Stromal cell of bone marrow (primary cell): ENCODE data around the gene SLC2A9.

Experiments
- DNase-seq: peaks from one replicate; pipeline ENCODE4 v3.0.0-alpha.2; 2012; ENCODE audit warnings: low read depth

The SLC2A9 gene

DNA sequence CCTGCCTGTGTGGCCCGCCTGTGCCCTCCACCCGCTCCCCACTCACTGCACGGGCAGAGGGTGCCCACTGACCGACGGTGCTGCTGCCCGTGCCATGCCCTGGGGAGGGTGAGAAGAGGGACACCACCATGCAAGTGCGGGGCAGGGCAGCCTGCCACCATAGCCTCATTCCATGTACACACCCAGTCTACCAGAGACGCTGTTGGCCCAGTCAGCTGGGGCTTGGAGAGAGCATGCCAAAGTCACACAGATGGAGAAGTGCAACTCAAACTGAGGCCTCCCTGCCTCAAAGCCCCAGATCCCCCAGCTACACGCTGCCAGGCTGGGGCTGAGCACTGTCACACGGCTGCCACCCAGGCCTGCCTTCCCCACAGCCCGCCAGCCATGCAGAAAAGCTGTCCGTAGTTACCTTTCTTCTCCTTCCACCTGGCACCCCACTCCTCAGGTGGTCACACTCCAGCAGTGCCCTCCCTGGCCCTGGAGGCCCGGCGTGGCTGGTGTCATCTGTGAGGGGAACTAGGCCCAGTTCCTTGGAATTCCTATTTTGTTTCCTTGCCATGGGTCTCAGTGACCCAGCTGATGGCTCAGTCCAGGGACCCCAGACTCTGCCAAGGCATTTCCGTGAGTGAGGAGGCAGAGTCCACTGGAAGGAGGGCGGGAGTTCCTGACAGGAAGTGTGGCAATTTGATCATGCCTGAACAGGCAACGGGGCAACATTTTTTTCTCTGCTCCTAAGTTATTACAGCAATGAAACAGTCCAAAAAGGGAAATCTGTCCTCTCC, at the start of gene SLC2A9:
TSS of gene SLC2A9 (minus strand) at position 627 of the 782 bp plus-strand sequence. CDS start at position 559, 68 bp downstream.
- DNase-seq, result no peak

DNA sequence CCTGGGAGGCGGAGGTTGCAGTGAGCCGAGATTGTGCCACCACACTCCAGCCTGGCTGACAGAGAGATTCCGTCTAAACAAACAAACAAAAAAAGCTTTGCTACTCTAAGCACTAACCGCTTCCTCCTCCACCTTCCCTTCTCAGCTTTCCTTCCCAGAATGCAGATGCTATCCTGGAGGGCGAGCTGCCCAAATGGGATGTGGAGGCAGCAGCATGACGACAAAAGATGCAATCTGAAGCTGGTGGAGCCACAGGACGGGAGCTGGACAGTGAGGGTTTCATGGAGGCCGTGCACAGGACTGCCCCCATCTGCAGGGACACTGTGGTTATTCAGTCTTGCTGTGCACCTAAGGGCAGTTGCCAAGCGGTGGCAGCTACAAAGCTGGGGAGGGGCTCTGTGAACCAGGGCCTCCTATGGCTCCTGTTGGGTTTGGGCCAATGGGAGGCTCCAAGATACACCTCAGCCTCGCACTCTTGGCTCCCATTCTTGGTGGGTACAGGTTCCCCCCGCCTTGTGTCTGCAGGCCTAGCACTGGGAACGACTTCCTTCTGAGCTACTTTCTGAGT, 47.9 kb upstream of the SLC2A9 start:
- DNase-seq, result no peak

DNA sequence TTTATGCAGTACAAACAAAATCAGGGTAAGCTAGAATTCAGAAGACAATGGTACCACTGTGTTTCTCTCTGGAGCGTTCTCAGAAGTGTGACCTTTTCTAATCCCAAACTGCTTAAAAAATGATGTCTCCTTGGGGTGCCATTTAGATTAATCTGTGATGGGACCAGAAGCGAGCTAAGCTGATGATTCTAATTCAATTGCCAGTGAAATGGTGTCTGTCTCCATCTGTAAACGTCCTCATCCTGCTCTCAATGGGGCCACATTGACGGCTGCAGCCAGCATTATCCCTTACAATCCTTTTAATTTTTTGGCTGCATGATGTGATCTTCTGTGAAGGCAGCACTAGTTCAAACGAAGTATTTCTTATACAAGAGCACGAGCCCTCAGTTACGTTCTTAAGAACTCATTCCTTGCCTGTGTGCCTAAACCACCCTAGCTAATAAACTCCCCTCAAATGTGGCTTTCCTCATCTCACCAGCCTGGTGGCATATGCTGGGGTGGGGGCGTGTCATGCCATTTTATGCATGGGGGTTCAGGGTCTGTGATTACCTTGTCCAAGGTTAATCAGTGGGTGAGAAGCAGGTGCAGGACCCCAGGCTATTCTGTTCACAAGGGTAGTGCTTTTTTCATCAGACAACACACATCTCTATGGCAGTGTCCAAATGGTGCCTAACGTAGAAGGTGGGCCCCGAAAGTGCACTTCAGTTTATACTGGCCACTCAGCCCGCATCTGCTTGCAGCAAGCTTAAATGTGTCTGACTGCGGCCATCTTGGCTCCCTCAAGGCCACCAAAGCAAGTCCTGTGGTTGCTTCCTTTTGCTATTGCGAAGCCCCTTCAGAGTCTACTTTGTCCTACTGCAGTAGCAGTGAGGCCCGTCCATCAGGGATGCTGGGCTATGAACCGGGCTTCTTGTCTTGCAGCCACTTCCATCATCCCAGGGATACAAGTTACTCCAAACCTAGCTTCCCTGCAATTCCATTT, 45.7 kb upstream of the SLC2A9 start:
- no peak for DNase-seq

DNA sequence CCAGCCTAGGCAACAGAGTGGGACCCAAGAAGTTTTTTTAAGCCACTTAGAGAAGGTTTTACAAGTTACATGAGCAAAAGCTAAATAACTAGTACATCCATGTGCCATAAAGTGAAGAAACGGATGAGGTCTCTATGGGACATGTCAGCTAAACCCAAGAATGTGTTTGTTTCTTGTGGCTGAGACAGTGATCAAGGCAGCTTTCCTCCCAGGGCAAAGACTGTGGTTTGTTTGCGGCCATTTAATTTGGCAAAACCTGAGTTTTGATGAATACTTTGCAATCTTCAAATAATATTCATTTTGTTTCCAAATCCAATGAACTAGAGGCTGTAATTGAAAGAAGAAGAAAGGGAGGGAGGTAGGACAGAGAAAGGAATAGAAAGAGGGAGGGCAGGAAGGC, 44.9 kb upstream of the SLC2A9 start:
- DNase-seq, result no peak

DNA sequence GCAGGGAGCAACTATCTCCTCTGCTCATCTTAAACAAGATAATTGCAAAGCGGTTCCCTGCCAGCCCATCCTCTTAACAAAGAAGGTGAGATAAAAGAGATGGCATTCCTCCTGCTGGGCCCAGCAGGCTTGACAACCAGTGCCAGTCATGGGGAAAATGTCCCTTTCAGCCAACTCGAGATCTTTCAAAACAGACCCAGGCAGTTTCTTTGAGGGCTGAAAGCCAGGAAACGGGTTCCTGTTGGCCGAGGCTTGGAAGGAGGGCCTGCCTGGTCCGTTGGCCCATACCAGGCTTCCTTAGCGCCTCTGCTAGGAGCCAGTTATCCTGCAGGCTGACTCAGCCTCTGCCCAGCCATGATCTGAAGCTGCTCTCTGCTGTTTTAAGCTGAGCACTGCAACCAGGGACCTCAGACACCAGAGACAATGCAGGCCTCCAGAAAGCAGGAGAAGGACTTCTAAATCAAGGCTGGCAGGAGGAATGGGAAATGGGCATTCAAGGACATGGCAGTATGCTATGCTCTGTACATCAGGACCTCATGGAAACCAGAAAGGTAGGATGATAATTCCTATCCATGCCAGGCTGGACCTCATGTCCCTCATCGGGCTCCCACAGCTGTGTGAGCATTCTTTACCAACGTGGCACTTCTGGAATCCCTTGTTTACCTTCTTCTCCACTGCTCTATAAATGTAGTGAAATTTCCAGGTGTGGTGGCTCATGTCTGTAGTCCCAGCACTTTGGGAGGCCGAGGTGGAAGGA, 42.4 kb upstream of the SLC2A9 start:
- peak; percentile 55 for DNase-seq

DNA sequence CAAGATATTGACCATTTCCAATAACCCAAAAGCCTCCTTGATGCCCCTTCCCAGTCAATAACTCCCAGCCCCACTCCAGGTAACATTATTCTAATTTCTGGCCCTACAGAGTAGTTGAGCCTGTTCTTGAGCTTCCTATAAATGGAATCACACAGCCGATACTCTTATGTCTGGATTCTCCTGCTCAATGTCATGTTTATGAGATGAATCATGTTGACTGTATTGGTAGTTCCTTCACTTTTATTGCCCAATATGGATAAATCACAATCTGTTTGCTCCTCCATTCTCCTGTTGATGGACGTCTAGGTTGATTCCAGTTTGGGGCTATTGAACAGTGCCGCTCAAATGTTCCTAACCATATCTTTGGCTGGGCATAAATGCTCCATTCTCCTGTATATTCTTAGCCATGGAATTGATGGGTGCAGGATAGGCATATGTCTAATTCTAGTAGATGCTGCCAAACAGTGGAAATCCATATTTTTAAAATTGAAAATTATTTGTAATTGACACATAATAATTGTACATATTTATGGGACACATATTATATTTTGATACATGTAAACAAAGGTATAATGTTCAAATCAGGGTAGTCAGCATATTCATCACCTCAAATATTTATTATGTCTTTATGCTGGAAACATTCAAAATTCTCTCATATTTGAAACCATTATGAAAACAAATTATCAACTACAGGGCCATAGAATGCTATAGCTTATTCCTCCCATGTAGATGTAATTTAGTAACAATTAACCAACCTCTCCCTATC, 40.5 kb upstream of the SLC2A9 start:
- no peak for DNase-seq

DNA sequence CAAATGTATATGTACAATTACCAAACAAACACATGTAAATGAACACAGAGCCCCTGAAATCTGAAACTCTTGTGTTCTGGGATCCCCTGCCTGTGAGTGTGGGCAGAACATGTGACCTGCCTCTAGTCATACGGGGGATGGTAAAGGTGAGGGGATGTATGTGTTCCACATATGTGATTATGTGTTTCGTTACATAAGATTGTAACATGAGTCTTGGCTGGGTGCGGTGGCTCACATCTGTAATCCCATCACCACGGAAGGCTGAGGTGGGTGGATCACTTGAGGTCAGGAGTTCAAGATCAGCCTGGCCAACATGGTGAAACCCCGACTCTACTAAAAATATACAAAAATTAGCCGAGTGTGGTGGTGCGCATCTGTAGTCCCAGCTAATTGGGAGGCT, 37.1 kb upstream of the SLC2A9 start:
- no peak for DNase-seq

DNA sequence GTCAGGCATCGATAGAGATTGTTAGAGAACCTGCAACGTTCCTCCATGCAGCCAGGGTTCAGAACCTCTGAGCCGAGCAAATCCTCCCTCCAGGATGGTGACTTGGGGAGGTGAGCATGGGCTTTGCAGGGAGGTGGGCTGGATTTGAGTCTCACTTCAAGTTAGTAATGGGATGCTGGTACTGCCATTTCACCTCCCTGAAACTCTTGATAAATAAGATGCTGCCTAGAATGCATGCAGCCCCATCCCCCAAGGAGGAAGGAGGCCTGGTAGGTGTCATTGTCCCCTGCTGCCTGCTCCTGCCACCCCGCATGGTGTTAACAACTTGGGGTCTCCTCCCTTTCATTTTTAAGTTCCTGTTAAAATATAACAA, 35.7 kb upstream of the SLC2A9 start:
- no peak for DNase-seq

DNA sequence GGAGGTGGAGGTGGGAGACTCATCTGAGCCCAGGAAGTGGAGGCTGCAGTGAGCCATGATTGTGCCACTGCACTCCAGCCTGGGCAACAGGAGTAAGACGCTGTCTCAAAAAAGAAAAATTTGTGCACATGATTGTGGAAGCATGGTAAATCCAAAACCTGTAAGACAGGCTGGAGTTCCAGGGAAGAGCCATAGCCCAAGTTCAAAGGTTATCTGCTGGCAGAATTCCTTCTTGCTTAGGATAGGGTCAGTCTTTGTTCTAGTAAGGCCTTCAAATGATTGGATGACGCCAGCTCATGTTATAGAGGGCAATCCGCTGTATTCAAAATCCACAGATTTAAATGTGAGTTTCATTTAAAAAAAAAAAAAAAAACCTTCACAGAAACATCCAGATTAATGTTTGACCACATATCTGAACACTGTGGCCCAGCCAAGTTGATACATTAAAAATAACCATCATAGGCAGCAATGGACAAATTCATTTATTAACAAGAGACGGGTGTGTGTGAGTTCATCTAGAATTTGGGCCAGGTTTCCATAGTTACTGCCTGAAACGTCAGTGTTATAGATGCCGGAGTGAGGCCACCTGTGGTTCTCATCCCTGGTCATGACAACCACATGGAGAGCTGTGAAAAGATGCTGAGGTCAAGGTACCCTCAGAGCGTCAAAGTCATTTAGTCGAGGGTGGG, 35.2 kb upstream of the SLC2A9 start:
- no peak for DNase-seq

DNA sequence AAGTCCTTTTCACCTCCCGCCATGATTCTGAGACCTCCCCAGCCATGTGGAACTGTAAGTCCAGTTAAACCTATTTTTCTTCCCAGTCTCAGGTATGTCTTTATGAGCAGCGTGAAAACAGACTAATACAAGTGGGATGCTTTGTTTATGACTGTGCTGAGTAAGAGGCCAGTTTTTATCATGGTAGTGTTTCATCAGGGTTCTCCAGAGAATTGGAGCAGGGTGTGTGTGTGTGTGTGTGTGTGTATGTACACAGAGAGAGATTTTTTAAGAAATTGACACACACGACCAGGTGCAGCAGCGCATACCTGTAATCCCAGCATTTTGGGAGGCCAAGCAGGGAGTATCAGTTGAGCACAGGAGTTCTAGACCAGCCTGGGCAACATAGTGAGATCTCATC, 34.6 kb upstream of the SLC2A9 start:
- DNase-seq, result no peak

DNA sequence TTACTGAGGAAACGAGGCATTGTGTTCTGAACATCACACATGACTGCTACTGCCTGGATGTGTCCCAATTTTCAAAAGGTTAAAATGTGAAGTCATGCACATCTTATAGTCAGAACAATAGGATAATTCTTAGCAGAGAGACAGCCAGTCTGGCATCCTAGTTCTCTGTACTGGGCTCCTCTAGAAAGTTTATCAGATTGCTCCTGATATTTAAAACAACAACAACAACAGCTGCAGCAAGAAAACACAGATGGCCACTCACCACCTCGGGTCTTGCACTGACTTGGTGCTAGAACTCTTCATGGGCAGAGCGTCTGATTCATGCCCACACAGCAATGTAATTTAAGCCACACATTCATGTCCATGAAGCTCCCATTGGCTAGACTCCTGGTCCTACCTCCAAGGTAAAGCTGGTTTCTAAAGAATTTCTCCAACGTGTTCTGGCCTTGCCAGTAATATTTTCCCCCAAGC, 33.3 kb upstream of the SLC2A9 start:
- DNase-seq, result no peak

DNA sequence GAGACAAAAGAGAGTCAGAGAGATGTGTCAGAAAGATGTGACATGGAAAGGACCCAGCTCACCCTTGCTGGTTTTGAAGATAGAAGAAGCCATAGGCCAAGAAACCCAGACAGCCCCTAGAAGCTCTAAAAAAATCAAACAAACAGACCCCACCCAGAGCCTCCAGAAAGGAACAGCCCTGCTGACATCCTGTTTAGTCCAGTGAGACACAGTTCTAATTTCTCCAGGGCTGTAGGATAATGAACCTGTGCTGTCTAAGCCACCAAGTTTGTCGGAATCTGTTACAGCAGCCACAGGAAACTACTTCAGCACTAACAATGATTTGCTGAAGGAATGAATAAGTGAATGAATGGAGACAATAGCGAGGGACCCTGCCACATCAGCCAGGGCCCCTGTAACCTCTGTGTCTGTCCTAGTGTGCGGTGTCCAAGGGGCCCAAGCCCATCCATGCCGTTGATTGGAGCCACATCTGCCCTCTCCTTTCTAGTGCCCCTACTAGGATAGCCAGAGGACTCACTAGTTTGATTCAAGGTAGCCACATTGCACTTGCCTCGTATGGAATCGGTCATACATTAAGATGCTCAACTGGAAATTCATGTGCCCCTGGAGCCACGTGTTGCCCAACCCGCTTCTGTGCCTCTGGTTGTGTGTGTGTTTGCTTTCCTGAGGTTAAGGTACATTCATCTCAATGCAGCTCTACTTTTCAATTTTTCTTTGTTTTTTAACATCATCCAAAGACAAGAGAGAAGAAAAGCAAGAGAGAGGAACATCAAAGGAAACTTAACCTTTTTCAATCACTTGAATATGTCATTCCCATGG, 32.5 kb upstream of the SLC2A9 start:
- no peak for DNase-seq

DNA sequence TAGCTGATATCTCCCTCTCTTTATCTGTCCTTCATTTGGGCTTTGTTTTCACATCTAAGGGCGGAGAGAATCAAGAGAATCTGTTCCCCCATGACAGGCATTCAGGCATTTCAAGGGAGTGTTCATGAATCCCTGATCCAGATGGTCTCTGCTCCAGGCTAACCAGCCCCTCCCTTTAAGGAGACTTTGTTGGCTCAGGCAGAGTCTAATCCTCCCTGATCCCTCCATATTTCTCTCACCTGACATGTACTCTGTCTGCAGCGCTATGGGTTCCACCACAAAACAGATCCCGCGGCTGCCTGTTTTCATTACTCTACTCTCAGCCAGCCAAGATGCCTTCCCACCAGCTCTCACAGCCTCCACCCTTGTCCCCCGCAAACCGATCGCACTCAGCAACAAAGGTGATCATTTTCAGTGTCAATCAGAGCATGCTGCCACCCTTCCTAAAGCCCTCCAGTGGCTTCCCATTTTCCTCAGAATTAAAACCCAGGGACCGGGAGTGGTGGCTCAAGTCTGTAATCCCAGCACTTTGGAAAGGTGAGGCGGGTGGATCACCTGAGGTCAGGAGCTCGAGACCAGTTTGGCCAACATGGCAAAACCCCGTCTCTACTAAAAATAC, 30.3 kb upstream of the SLC2A9 start:
- DNase-seq, result no peak

DNA sequence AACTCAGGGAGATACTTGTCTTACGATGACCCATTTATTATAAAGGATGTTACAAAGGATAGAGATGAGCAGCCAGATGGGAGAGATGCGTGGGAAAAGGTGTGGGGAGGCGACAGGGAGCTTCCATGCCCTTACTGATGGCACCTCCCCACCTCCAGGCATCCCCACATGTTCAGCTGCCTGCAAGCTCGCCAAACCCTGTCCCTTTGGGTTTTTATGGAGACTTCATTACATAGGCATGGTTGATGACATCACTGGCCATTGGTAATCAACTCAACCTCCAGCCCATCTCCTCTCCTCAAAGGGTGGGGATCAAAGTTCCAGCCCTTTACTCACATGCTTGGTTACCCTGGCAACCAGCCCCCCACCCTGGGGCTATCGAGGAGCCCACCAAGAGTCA, 29.4 kb upstream of the SLC2A9 start:
- no peak for DNase-seq

DNA sequence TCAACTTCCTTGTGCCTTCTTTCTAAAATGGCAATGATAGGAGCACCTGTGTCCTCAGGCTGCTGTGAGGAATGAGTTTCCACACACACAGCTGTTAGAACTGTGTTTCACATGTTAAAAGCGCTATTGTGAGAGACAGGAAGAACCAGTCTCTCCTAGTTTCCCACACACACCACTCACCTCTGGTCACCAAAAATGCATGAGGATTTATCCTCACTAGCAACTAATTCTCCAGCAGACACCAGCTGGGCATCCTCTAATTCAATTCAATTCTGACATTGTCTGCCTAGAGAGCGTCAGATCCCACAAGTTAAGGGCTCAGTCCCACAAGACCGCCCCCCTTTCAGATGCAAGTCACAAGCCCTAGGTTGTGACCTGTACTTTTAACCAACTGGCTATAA, 29.0 kb upstream of the SLC2A9 start:
- no peak for DNase-seq

DNA sequence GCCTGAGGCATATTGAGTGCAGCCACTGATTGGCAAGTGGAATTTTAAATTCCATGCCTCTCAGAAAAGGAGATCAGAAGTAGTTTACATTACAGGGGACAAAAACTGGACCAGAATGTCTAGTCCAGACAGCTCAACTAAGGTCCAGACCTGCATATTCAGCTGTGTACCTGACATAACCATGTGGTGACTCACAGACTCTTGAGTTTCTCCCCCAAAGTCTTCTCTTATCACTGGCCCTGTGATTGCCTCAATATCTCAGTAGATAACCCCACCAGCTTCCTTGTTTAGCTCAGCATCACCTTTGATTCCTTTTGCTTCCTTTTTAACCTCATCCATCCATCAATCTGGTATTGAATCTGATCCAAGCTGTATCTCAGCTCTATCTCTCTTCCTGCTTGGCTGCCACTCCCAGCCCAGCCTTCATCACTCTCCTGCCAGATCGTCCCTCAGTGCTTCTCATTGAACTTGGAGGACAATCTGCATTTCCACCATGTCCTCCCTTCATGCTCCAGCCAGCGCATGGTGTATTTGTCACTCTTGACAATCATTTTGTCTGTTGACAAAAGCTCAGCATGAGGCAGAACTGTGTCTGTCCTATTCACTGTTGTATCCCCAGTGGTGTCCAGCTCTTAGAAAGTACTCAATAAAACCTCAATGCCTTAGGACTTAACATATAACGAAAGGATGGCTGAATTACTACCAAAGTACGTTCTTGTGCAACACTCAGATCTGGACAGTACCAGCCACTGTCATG, 27.8 kb upstream of the SLC2A9 start:
- no peak for DNase-seq

DNA sequence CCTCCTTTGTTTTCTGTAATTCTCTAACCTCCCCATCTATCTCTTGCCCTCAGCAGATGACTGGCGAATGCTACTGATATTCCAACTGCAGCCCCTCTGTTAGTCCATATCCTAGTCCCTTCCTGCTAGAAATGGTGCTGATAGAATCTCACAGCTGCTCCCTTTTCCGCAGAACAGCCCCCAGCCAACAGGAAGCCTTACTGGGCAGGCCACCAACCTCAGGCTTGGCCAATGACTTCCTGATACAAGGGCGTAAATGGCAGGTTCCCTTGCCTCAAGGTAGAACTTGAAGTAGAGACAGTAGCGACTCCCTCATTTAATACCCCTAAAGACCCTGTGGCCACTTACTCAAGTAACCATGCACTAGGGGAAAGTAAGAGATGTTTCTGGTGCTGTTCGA, 26.7 kb upstream of the SLC2A9 start:
- DNase-seq, result no peak

DNA sequence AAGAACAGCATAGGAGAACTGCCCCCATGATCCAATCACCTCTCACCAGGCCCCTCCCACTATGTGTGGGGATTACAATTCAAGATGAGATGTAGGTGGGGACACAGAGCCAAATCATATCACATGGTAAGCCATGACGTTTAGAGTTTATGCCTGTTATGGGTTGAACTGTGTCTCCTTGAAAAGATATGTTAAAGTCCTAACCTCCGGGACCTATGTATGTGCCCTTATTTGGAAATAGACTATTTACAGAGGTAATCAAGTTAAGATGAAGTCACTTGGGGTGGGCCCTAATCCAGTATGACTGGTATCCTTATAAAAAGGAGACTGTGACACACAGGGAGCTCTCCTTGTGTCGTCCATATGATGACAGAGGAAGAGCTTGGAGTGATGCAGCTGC, 25.2 kb upstream of the SLC2A9 start:
- no peak for DNase-seq

DNA sequence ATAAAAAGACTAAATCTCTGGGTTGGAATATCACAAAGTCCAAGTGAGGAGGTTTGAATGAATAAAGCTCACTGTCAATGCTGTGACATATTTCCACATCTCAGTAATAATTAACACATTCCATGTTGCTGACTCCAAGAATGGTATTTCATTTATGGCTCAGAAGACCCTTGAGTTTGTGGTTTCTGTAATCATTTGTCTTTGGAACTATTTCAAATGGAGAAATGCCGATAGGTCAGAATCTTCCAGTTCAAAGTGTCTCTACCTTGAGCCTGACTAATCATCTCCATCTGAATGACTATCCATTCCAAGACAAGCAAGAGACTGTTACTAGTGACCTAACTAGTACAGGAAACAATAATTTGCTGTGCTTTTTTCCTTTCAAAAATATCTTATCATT, 24.2 kb upstream of the SLC2A9 start:
- DNase-seq, result no peak
